Panc1 (cell line): ENCODE data around the gene RAI1. TPM values are rescaled to one million over a fixed set of nuclear protein-coding genes. Genes with fewer than 3 reads are reported as not detected.

Source experiments
- ATAC-seq: fragments of 200-7000 bp; cut with Tn5 transposase; 2 replicates; pipeline ENCODE4 v1.9.1; 2020; ENCODE audit warnings: mild to moderate bottlenecking, moderate library complexity
- BruUV-seq: library from RNA; stranded (reverse); fragments of 400-500 nt; replicated peaks from 2 replicates; lab custom pipeline; 2021; lab: Mats Ljungman, UMichigan
- CTCF ChIA-PET: fragments of 300-600 bp; sonication (Branson Sonifier 250); formaldehyde crosslinking; loops from one replicate; lab custom pipeline; 2022; ENCODE audit warnings: antibody characterized with exemption; lab: Charles Lee
- POLR2A ChIA-PET: fragments of 300-600 bp; sonication (Branson Sonifier 250); formaldehyde crosslinking; loops from one replicate; lab custom pipeline; 2022; ENCODE audit warnings: antibody characterized with exemption; lab: Charles Lee
- DNase-seq: peaks from one replicate; pipeline ENCODE4 v3.0.0-alpha.2; 2010; ENCODE audit warnings: low read depth, low spot score
- H3K27ac ChIP-seq: 2 replicates; pipeline ENCODE4 v1.5.1; 2011; ENCODE audit warnings: mild to moderate bottlenecking, low read length, inconsistent platforms
- H3K27me3 ChIP-seq: fragments of 200-500 bp; sonication (Bioruptor generic); 2 replicates; pipeline ENCODE4 v1.6.0; 2014; ENCODE audit warnings: low read length, inconsistent platforms; ENCODE audit not compliant: control insufficient read depth, insufficient read depth
- H3K36me3 ChIP-seq: fragments of 200-500 bp; sonication (Bioruptor generic); 2 replicates; pipeline ENCODE4 v1.5.1; 2014; ENCODE audit warnings: inconsistent platforms, mild to moderate bottlenecking, low read length, moderate library complexity; ENCODE audit not compliant: control insufficient read depth, insufficient read depth
- H3K4me1 ChIP-seq: 2 replicates; pipeline ENCODE4 v1.5.1; 2011; ENCODE audit warnings: inconsistent platforms, mild to moderate bottlenecking, low read length, moderate library complexity; ENCODE audit not compliant: control insufficient read depth, insufficient read depth
- H3K4me3 ChIP-seq, 2 experiments: 2 replicates each; pipeline ENCODE4 v1.5.1; 2011 to 2012; ENCODE audit warnings: low read depth in 2 of 2, low read length in 2 of 2, mild to moderate bottlenecking in 2 of 2, inconsistent platforms in 1 of 2, moderate library complexity in 1 of 2
- H3K9me3 ChIP-seq: fragments of 200-500 bp; sonication (Bioruptor generic); 2 replicates; pipeline ENCODE4 v1.5.1; 2014; ENCODE audit warnings: low read depth, mild to moderate bottlenecking, inconsistent platforms, low read length, moderate library complexity; ENCODE audit not compliant: control insufficient read depth, insufficient read depth
- CTCF ChIP-seq: fragments of 450-650 bp; IDR thresholded peaks from 2 replicates; pipeline ENCODE4 v1.5.1; 2017; ENCODE audit warnings: mild to moderate bottlenecking
- POLR2AphosphoS5 ChIP-seq: IDR thresholded peaks from 2 replicates; pipeline ENCODE4 v1.6.1; 2012; ENCODE audit warnings: mild to moderate bottlenecking, low read depth, low read length, moderate library complexity
- REST ChIP-seq, 2 experiments: IDR thresholded peaks; 2 replicates each; pipeline ENCODE4 v1.6.1; 2011 to 2012; ENCODE audit warnings: low read depth in 2 of 2, control low read depth in 1 of 2, low read length in 1 of 2, mild to moderate bottlenecking in 1 of 2, moderate library complexity in 1 of 2; ENCODE audit not compliant: insufficient read depth in 1 of 2
- SIN3A ChIP-seq: IDR thresholded peaks from 2 replicates; pipeline ENCODE4 v1.6.1; 2012; ENCODE audit warnings: low read depth, mild to moderate bottlenecking, low read length, moderate library complexity, borderline replicate concordance; ENCODE audit not compliant: insufficient read depth
- TCF7L2 ChIP-seq: IDR thresholded peaks from 2 replicates; pipeline ENCODE4 v1.6.1; 2011; ENCODE audit warnings: mild to moderate bottlenecking, low read depth, low read length, inconsistent platforms
- in situ Hi-C: cut with HindIII; loops from 2 replicates; pipeline ENCODE4 v1.10.0; 2016; ENCODE audit warnings: low sequenced_read_pairs, low pct_unique_long_range_greater_than_20kb
- intact Hi-C: fragments of 100-400 bp; cut with micrococcal nuclease; formaldehyde crosslinking; loops from one replicate; pipeline ENCODE4 v1.10.0; 2022; ENCODE audit not compliant: unreplicated experiment
- total RNA-seq: library from RNA; stranded (reverse); gene quantifications from one replicate; pipeline ENCODE4 v1.2.1, GENCODE V29; 2021; ENCODE audit not compliant: unreplicated experiment

RAI1 gene
- total RNA-seq, 1 experiment from 2014 or later = 51.0 TPM

DNA sequence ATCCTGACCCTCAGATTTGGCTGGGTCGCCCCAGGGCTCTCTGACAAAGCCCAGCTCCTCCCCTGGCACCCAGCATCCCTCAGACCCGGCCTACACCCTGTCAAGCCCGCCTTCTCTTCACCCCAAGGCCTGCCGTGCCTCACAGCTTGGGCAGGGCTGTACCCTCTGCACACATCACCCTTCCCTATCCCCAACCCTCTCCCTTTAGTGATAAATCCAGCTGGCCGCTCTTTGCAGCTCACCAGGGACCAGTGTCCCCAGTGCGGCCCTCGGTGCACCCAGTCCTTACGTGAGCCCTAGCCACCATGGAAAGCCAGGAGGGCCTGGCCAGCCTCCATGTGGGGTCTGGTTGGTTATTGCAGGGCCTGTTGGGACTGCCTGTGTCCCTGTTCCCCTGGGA is 74.5 kb downstream of the RAI1 start:
- Histone ChIP-seq H3K27me3 (no peaks in the 10 kb centered on the region), H3K4me1 (peaks cover 21% of the 10 kb centered on the region), H3K36me3 (no peaks in the 10 kb centered on the region), H3K27ac (no peak overlapping the region), H3K4me3 (no peak overlapping the region), H3K9me3 (no peaks in the 10 kb centered on the region)
- intact Hi-C loops (no loop called here), in situ Hi-C loops (no loop called here)
- TF ChIP-seq SIN3A = no peak
- TF ChIP-seq POLR2AphosphoS5 = no peak
- TF ChIP-seq REST (IDR thresholded peaks at IDR 0.05; ENCODE audit: insufficient read depth in 1 of 2, low read depth in 2 of 2, low read length in 1 of 2) = no peak
- TF ChIP-seq TCF7L2 = no peak
- TF ChIP-seq CTCF = no peak
- ChIA-PET POLR2A (no interaction called here), CTCF (no interaction called here)
- no TSS peak for BruUV-seq
- DNase-seq = no peak
- ATAC-seq = no peak

GRCh38 chr17:17757391-17757791 is 76.1 kb downstream of the RAI1 start:
- CTCF ChIA-PET = no interaction called here

More at GRCh38 chr17:17757391-17757791, 76.1 kb downstream of the RAI1 start:
- ATAC-seq = no peak
- intact Hi-C loops = no loop called here
- TF ChIP-seq TCF7L2 (no peak), CTCF (no peak), REST (IDR thresholded peaks at IDR 0.05; ENCODE audit: insufficient read depth in 1 of 2, low read depth in 2 of 2, low read length in 1 of 2) (no peak), SIN3A (no peak), POLR2AphosphoS5 (no peak)
- in situ Hi-C loops = no loop called here
- no TSS peak for BruUV-seq
- no peak for DNase-seq
- no peaks in the 10 kb centered on the region for H3K9me3 ChIP-seq
- peaks cover 14% of the 10 kb centered on the region for H3K4me1 ChIP-seq
- no peaks in the 10 kb centered on the region for H3K36me3 ChIP-seq
- no peak overlapping the region for H3K4me3 ChIP-seq
- H3K27me3 ChIP-seq = no peaks in the 10 kb centered on the region
- POLR2A ChIA-PET = no interaction called here
- H3K27ac ChIP-seq = no peak overlapping the region
